ENCODE data around the gene MRPL22.

DNA sequence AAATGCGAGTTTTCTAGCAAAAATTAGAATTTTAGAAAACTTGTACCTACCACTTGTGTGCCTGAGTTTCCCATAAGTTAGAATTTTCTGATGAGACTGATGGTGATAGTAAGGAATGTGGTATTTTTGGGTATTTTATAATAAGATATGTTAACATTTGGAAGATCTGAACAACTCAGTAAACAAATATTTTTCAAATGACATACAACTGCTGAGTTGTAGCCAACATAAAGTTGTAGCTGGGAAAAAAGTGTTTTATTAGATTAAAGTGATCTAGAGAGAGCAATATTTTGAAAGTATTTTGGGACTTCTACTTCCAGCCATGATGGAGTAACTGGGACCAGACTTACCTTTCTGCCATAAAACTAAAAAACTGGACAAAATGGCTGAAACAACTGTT lies 40.8 kb upstream of the MRPL22 start:
- TF ChIP-seq, protein P1, sequence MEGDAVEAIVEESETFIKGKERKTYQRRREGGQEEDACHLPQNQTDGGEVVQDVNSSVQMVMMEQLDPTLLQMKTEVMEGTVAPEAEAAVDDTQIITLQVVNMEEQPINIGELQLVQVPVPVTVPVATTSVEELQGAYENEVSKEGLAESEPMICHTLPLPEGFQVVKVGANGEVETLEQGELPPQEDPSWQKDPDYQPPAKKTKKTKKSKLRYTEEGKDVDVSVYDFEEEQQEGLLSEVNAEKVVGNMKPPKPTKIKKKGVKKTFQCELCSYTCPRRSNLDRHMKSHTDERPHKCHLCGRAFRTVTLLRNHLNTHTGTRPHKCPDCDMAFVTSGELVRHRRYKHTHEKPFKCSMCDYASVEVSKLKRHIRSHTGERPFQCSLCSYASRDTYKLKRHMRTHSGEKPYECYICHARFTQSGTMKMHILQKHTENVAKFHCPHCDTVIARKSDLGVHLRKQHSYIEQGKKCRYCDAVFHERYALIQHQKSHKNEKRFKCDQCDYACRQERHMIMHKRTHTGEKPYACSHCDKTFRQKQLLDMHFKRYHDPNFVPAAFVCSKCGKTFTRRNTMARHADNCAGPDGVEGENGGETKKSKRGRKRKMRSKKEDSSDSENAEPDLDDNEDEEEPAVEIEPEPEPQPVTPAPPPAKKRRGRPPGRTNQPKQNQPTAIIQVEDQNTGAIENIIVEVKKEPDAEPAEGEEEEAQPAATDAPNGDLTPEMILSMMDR (IDR thresholded peaks at IDR 0.05): no peak
- TF ChIP-seq EZH2phosphoT487 (IDR thresholded peaks at IDR 0.05; ENCODE audit: borderline replicate concordance, low read depth): no peak
- TF ChIP-seq SMC3 (IDR thresholded peaks at IDR 0.05; ENCODE audit: low read depth, low read length): no peak
- TF ChIP-seq, protein P2, sequence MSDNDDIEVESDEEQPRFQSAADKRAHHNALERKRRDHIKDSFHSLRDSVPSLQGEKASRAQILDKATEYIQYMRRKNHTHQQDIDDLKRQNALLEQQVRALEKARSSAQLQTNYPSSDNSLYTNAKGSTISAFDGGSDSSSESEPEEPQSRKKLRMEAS (IDR thresholded peaks at IDR 0.05; ENCODE audit: low read depth): no peak
- TF ChIP-seq RAD21 (IDR thresholded peaks at IDR 0.05; ENCODE audit: low read length): no peak
- TF ChIP-seq JUND (IDR thresholded peaks at IDR 0.05): no peak
- TF ChIP-seq, protein P3, sequence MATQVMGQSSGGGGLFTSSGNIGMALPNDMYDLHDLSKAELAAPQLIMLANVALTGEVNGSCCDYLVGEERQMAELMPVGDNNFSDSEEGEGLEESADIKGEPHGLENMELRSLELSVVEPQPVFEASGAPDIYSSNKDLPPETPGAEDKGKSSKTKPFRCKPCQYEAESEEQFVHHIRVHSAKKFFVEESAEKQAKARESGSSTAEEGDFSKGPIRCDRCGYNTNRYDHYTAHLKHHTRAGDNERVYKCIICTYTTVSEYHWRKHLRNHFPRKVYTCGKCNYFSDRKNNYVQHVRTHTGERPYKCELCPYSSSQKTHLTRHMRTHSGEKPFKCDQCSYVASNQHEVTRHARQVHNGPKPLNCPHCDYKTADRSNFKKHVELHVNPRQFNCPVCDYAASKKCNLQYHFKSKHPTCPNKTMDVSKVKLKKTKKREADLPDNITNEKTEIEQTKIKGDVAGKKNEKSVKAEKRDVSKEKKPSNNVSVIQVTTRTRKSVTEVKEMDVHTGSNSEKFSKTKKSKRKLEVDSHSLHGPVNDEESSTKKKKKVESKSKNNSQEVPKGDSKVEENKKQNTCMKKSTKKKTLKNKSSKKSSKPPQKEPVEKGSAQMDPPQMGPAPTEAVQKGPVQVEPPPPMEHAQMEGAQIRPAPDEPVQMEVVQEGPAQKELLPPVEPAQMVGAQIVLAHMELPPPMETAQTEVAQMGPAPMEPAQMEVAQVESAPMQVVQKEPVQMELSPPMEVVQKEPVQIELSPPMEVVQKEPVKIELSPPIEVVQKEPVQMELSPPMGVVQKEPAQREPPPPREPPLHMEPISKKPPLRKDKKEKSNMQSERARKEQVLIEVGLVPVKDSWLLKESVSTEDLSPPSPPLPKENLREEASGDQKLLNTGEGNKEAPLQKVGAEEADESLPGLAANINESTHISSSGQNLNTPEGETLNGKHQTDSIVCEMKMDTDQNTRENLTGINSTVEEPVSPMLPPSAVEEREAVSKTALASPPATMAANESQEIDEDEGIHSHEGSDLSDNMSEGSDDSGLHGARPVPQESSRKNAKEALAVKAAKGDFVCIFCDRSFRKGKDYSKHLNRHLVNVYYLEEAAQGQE (IDR thresholded peaks at IDR 0.05; ENCODE audit: low read depth, low read length): no peak
- no peak for TF ChIP-seq RFX5 (IDR thresholded peaks at IDR 0.05; ENCODE audit: low read length)
- no peak for TF ChIP-seq TCF12 (IDR thresholded peaks at IDR 0.05)
- TF ChIP-seq SIN3A (IDR thresholded peaks at IDR 0.05; ENCODE audit: borderline replicate concordance, low read depth, low read length): no peak
- no peak for TF ChIP-seq MXI1 (IDR thresholded peaks at IDR 0.05; ENCODE audit: low read depth, low read length)
- TF ChIP-seq, protein P4, sequence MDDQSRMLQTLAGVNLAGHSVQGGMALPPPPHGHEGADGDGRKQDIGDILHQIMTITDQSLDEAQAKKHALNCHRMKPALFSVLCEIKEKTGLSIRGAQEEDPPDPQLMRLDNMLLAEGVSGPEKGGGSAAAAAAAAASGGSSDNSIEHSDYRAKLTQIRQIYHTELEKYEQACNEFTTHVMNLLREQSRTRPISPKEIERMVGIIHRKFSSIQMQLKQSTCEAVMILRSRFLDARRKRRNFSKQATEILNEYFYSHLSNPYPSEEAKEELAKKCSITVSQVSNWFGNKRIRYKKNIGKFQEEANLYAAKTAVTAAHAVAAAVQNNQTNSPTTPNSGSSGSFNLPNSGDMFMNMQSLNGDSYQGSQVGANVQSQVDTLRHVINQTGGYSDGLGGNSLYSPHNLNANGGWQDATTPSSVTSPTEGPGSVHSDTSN (IDR thresholded peaks at IDR 0.05): no peak
- no peak for TF ChIP-seq CHD2 (IDR thresholded peaks at IDR 0.05; ENCODE audit: low read length, partially characterized antibody)
